ENCODE results near the gene SLF2. TPM values are rescaled to one million over a fixed set of nuclear protein-coding genes. Genes with fewer than 3 reads are reported as not detected.

The SLF2 gene
- total RNA-seq, 1 experiment from 2014 or later, result 23.1 TPM

DNA sequence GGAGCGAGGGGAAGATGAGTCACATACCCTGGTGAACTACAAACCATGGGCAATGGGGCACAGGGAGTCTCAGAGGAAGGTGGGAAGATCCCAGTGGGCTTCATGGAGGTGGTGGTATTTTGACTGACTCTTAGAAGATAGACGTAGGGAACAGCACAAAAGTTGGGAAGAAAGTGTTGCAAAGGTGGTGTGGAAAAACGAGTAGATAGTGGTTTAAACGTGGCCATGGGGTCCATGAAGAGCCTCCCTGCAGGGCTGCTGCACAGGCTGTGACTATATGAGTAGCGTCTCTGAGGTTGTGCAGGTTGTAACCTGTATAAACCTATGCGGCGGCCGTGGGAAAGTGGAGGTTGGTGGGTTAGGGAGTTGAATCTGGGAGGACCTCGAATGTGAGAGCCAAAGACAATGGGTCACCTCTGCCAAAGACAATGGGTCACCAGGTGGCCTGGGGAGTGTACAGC, 100.6 kb downstream of the SLF2 start:
- Histone ChIP-seq H3K79me1 (ENCODE audit: insufficient read depth, low read depth, low read length, poor library complexity, severe bottlenecking) (no peaks in the 10 kb centered on the region), H3K56ac (ENCODE audit: insufficient read length, low read depth, low read length) (no peak overlapping the region), H4K20me1 (ENCODE audit: control insufficient read depth, insufficient read depth, insufficient read length) (no peaks in the 10 kb centered on the region), H2BK120ac (ENCODE audit: low read depth, low read length, poor library complexity, severe bottlenecking) (no peak overlapping the region), H3T11ph (ENCODE audit: low read length) (no peak overlapping the region), H3K27ac (ENCODE audit: insufficient read length, low read depth, low read length) (no peak overlapping the region), H3K4me2 (ENCODE audit: insufficient read depth, insufficient read length, low read length) (no peak overlapping the region), H4K8ac (replicated peaks; ENCODE audit: insufficient read length, low read depth, low read length) (no peak overlapping the region), H3K23ac (ENCODE audit: insufficient read length, low read depth, low read length) (no peak overlapping the region), H4K5ac (ENCODE audit: insufficient read length, low read depth, low read length) (no peak overlapping the region), H2AFZ (ENCODE audit: low read length) (no peak overlapping the region), H3K14ac (ENCODE audit: insufficient read depth, low read length) (no peak overlapping the region), H2BK12ac (ENCODE audit: insufficient read length, low read depth, low read length) (no peak overlapping the region), H3K18ac (ENCODE audit: insufficient read length, low read depth, low read length) (no peak overlapping the region), H3K4ac (ENCODE audit: low read depth, low read length) (no peak overlapping the region), H2AK5ac (ENCODE audit: insufficient read length, low read length) (no peak overlapping the region), H2BK5ac (ENCODE audit: insufficient read length, low read length) (no peak overlapping the region), H3K79me2 (ENCODE audit: insufficient read depth, low read length) (no peaks in the 10 kb centered on the region), H3K27me3 (ENCODE audit: insufficient read depth, low read length) (peaks cover 12% of the 10 kb centered on the region; the same call in 1 of the 2 replicates), H3K4me1 (ENCODE audit: insufficient read depth, low read length) (no peaks in the 10 kb centered on the region), H3K9ac (ENCODE audit: extremely low read depth, insufficient read length, low read length) (no peak overlapping the region), H3K9me3 (ENCODE audit: control insufficient read depth, low read depth, low read length) (no peaks in the 10 kb centered on the region), H4K91ac (ENCODE audit: insufficient read length, low read depth, low read length) (no peak overlapping the region), H2BK15ac (ENCODE audit: low read depth, low read length) (no peak overlapping the region), H2BK20ac (ENCODE audit: low read depth, low read length, poor library complexity, severe bottlenecking) (no peak overlapping the region), H3K23me2 (ENCODE audit: insufficient read length, low read depth, low read length, poor library complexity, severe bottlenecking) (peaks cover 6% of the 10 kb centered on the region)
- Mint-ChIP-seq H3K36me3 (ENCODE audit: insufficient read depth in 1 of 3, low read depth in 3 of 3) (no peaks in the 10 kb centered on the region), H3K27ac (peak overlapping the region in 1 of 3 experiments; percentile 32; a peak in 2 of 7 replicates), H3K4me3 (peak overlapping the region in 1 of 2 experiments; percentile 2; a peak in 1 of 5 replicates), H3K27me3 (ENCODE audit: low read depth) (peaks cover 47% of the 10 kb centered on the region), H3K4me1 (peaks cover 23 to 44% of the 10 kb centered on the region in 2 experiments), H3K9me3 (no peaks in the 10 kb centered on the region; a peak in 1 of 5 replicates)
- TF ChIP-seq CTCF (conservative IDR thresholded peaks at IDR 0.05), result no peak
- no CpG with 5 or more reads among the region's 9 CpGs for WGBS (ENCODE audit: extremely low coverage, insufficient read length, low lambda C conversion rate)
- DNase-seq, result no peak

Measured in H9 (cell line).